OCI-LY7 (cell line): ENCODE results near the gene HDAC9. TPM values are rescaled to one million over a fixed set of nuclear protein-coding genes. Genes with fewer than 3 reads are reported as not detected.

Source experiments
- BruUV-seq: library from RNA; stranded (reverse); fragments of 400-500 nt; replicated peaks from 2 replicates; lab custom pipeline; 2021; lab: Mats Ljungman, UMichigan
- CTCF ChIA-PET: fragments of 300-600 bp; sonication (Branson Sonifier 250); formaldehyde crosslinking; loops from one replicate; lab custom pipeline; 2022; ENCODE audit warnings: antibody characterized with exemption; ENCODE audit not compliant: unreplicated experiment; lab: Charles Lee
- POLR2A ChIA-PET: fragments of 300-600 bp; sonication (Branson Sonifier 250); formaldehyde crosslinking; loops from one replicate; lab custom pipeline; 2022; ENCODE audit warnings: antibody characterized with exemption; lab: Charles Lee
- DNase-seq: peaks from one replicate; pipeline ENCODE4 v3.0.0-alpha.2; 2015; ENCODE audit warnings: low spot score
- H2AFZ ChIP-seq: fragments of 200-600 bp; sonication (generic), shearing (Covaris generic); 2 replicates; pipeline ENCODE4 v1.6.1; 2014; ENCODE audit warnings: mild to moderate bottlenecking, antibody characterized with exemption, low read length, moderate library complexity
- H3K27ac ChIP-seq: fragments of 200-600 bp; sonication (generic); 2 replicates; pipeline ENCODE4 v1.5.1; 2014; ENCODE audit warnings: mixed run types, low read depth, mild to moderate bottlenecking, moderate library complexity, low read length, inconsistent platforms; ENCODE audit not compliant: poor library complexity, severe bottlenecking
- H3K36me3 ChIP-seq: fragments of 200-600 bp; sonication (generic); 2 replicates; pipeline ENCODE4 v1.6.1; 2014; ENCODE audit warnings: mild to moderate bottlenecking, antibody characterized with exemption, low read length, moderate library complexity, mixed read lengths; ENCODE audit not compliant: insufficient read depth
- H3K4me1 ChIP-seq: fragments of 200-600 bp; sonication (generic); 2 replicates; pipeline ENCODE4 v1.5.1; 2014; ENCODE audit warnings: mild to moderate bottlenecking, low read length; ENCODE audit not compliant: insufficient read depth, poor library complexity, severe bottlenecking
- H3K4me2 ChIP-seq: fragments of 200-600 bp; sonication (generic); 2 replicates; pipeline ENCODE4 v1.6.1; 2014; ENCODE audit warnings: mild to moderate bottlenecking, low read length
- H3K4me3 ChIP-seq: fragments of 200-600 bp; sonication (generic); 2 replicates; pipeline ENCODE4 v1.5.1; 2014; ENCODE audit warnings: mild to moderate bottlenecking, low read depth, low read length; ENCODE audit not compliant: poor library complexity, severe bottlenecking
- H3K79me2 ChIP-seq: fragments of 200-600 bp; sonication (generic); 2 replicates; pipeline ENCODE4 v1.6.1; 2016; ENCODE audit warnings: low read depth, mild to moderate bottlenecking, low read length, moderate library complexity, mixed read lengths; ENCODE audit not compliant: insufficient read depth
- H3K9me2 ChIP-seq: fragments of 200-600 bp; sonication (generic); 2 replicates; pipeline ENCODE4 v1.6.1; 2016; ENCODE audit warnings: mild to moderate bottlenecking, low read length, mixed read lengths; ENCODE audit not compliant: insufficient read depth
- H3K9me3 ChIP-seq: fragments of 200-600 bp; sonication (generic); 2 replicates; pipeline ENCODE4 v1.6.1; 2014; ENCODE audit warnings: mild to moderate bottlenecking, mixed run types, low read length, mixed read lengths
- H4K20me1 ChIP-seq: fragments of 200-600 bp; sonication (generic); 2 replicates; pipeline ENCODE4 v1.6.1; 2014; ENCODE audit warnings: mild to moderate bottlenecking, antibody characterized with exemption, low read length, moderate library complexity, mixed read lengths; ENCODE audit not compliant: insufficient read depth
- CTCF ChIP-seq: fragments of 200-600 bp; sonication (generic); conservative IDR thresholded peaks from 2 replicates; pipeline ENCODE4 v1.5.1; 2014; ENCODE audit warnings: mild to moderate bottlenecking, antibody characterized with exemption, low read length, moderate library complexity, mixed read lengths
- EZH2phosphoT487 ChIP-seq: fragments of 200-600 bp; sonication (generic); IDR thresholded peaks from 2 replicates; pipeline ENCODE4 v1.6.1; 2018; ENCODE audit warnings: low read depth, borderline replicate concordance, mild to moderate bottlenecking, mixed run types, antibody characterized with exemption, low read length, moderate library complexity, mixed read lengths
- intact Hi-C: fragments of 100-400 bp; cut with micrococcal nuclease; formaldehyde crosslinking; loops from one replicate; pipeline ENCODE4 v1.10.0; 2022; ENCODE audit not compliant: unreplicated experiment
- total RNA-seq, 2 experiments: library from RNA; depleted of rRNA in 1 of 2; stranded (reverse); fragments of >200 nt in 1 of 2; shearing (Covaris generic) in 1 of 2; gene quantifications; 2 replicates each; pipeline ENCODE4 v1.2.3, GENCODE V29; 2014 to 2022

HDAC9 gene
- total RNA-seq, 2 experiments from 2014 or later, result 58.8 to 91.7 TPM

- H3K36me3 ChIP-seq, result no peaks in the 10 kb centered on the region
- TF ChIP-seq CTCF (no peak), EZH2phosphoT487 (no peak)
- H3K27ac ChIP-seq, result no peak overlapping the region
- no peaks in the 10 kb centered on the region for H3K9me2 ChIP-seq
- no peak overlapping the region for H2AFZ ChIP-seq
- intact Hi-C loops, result no loop called here
- no peaks in the 10 kb centered on the region for H3K4me1 ChIP-seq
- H4K20me1 ChIP-seq, result no peaks in the 10 kb centered on the region
- no peak for DNase-seq
- ChIA-PET CTCF (no interaction called here), POLR2A (interaction anchor here (1.1 to 1.4 kb wide), 3 partner anchors 10 to 20 kb away, joined by 3 read pairs; no protein-coding TSS in a partner anchor)
- no peaks in the 10 kb centered on the region for H3K79me2 ChIP-seq
- no peaks in the 10 kb centered on the region for H3K9me3 ChIP-seq
- H3K4me3 ChIP-seq, result no peak overlapping the region
- BruUV-seq, result no TSS peak
- no peak overlapping the region for H3K4me2 ChIP-seq
Observed at GRCh38 chr7:18913106-18913505, 417.6 kb downstream of the HDAC9 start.

- no peak overlapping the region for H3K4me3 ChIP-seq
- H3K4me1 ChIP-seq, result no peaks in the 10 kb centered on the region
- no peaks in the 10 kb centered on the region for H3K9me2 ChIP-seq
- no peak for DNase-seq
- no peak overlapping the region for H3K4me2 ChIP-seq
- no peak overlapping the region for H2AFZ ChIP-seq
- POLR2A ChIA-PET, result no interaction called here
- CTCF ChIA-PET, result no interaction called here
- TF ChIP-seq EZH2phosphoT487 (no peak), CTCF (no peak)
- intact Hi-C loops, result loop anchor here (1.0 kb wide), 1 partner anchor 49 kb away; no protein-coding TSS in a partner anchor
- no peaks in the 10 kb centered on the region for H3K9me3 ChIP-seq
- H3K79me2 ChIP-seq, result no peaks in the 10 kb centered on the region
- BruUV-seq, result no TSS peak
- no peaks in the 10 kb centered on the region for H3K36me3 ChIP-seq
- no peaks in the 10 kb centered on the region for H4K20me1 ChIP-seq
- H3K27ac ChIP-seq, result no peak overlapping the region
Observed at GRCh38 chr7:18916826-18917225, 421.3 kb downstream of the HDAC9 start.

DNA sequence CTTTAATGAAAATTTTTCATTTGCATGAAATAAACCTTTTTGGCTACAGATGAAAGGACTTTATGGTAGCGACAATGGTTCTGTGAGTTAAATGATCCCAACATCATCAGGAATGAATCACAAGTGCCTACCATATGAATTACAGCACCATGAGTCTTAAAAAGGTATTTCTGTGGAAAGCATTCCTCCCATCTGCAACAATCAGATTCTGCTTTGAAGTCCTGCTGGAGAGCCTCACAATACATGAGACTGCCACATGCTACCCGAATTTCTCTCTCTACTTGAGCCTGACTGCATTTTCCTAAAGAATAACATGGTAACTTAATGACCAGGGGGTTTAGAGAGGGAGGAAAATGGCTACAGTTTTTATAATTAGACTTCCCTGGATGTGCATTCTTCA lies 431.6 kb downstream of the HDAC9 start:
- intact Hi-C loops, result no loop called here
- Histone ChIP-seq H3K27ac (no peak overlapping the region), H3K4me1 (no peaks in the 10 kb centered on the region), H3K9me2 (no peaks in the 10 kb centered on the region), H4K20me1 (no peaks in the 10 kb centered on the region), H3K4me3 (no peak overlapping the region), H3K36me3 (no peaks in the 10 kb centered on the region), H2AFZ (no peak overlapping the region), H3K4me2 (no peak overlapping the region), H3K9me3 (no peaks in the 10 kb centered on the region), H3K79me2 (no peaks in the 10 kb centered on the region)
- TF ChIP-seq EZH2phosphoT487 (no peak), CTCF (no peak)
- ChIA-PET POLR2A (no interaction called here), CTCF (no interaction called here)
- no TSS peak for BruUV-seq
- DNase-seq, result no peak
